ENCODE measurements around the gene HRH4. TPM values are rescaled to one million over a fixed set of nuclear protein-coding genes. Genes with fewer than 3 reads are reported as not detected.

HRH4 gene

GRCh38 chr18:24515721-24516120, 55.3 kb downstream of the HRH4 start:
- Histone ChIP-seq H2BK120ac (ENCODE audit: low read depth, low read length) (no peak overlapping the region), H3K4me2 (ENCODE audit: low read length) (no peak overlapping the region), H4K5ac (ENCODE audit: low read length) (no peak overlapping the region), H3K79me1 (ENCODE audit: low read length) (no peaks in the 10 kb centered on the region), H4K8ac (ENCODE audit: low read depth, low read length) (no peak overlapping the region), H3K4ac (ENCODE audit: low read depth, low read length) (no peak overlapping the region), H2AK5ac (ENCODE audit: low read length) (no peak overlapping the region), H3K79me2 (ENCODE audit: control insufficient read depth, insufficient read depth, low read length) (no peaks in the 10 kb centered on the region), H3K4me3 (ENCODE audit: low read length) (no peak overlapping the region), H2BK15ac (replicated peaks; ENCODE audit: low read depth) (no peak overlapping the region), H3K4me1 (ENCODE audit: control insufficient read depth, low read depth, low read length) (no peaks in the 10 kb centered on the region), H3K27me3 (ENCODE audit: insufficient read depth, low read length, poor library complexity) (no peaks in the 10 kb centered on the region), H3K27ac (ENCODE audit: low read depth, low read length) (no peak overlapping the region), H3K23ac (ENCODE audit: low read length) (no peak overlapping the region), H3K56ac (ENCODE audit: low read length) (no peak overlapping the region), H3K36me3 (ENCODE audit: control insufficient read depth, insufficient read depth, low read length) (no peaks in the 10 kb centered on the region), H3K18ac (ENCODE audit: low read length) (no peak overlapping the region), H3K9ac (ENCODE audit: low read length) (no peak overlapping the region), H2BK5ac (ENCODE audit: low read length) (no peak overlapping the region)
- no peak for DNase-seq
- WGBS (ENCODE audit: extremely low coverage, insufficient coverage, low lambda C conversion rate): no CpG with 5 or more reads among the region's 2 CpGs

- H3K79me1 ChIP-seq (ENCODE audit: low read length): no peaks in the 10 kb centered on the region
- H2BK120ac ChIP-seq (ENCODE audit: low read depth, low read length): no peak overlapping the region
- no peaks in the 10 kb centered on the region for H3K27me3 ChIP-seq (ENCODE audit: insufficient read depth, low read length, poor library complexity)
- H2BK5ac ChIP-seq (ENCODE audit: low read length): no peak overlapping the region
- no peaks in the 10 kb centered on the region for H3K36me3 ChIP-seq (ENCODE audit: control insufficient read depth, insufficient read depth, low read length)
- H3K4me1 ChIP-seq (ENCODE audit: control insufficient read depth, low read depth, low read length): no peaks in the 10 kb centered on the region
- no peak overlapping the region for H3K18ac ChIP-seq (ENCODE audit: low read length)
- H2BK15ac ChIP-seq (replicated peaks; ENCODE audit: low read depth): no peak overlapping the region
- no peak overlapping the region for H3K4ac ChIP-seq (ENCODE audit: low read depth, low read length)
- no peak overlapping the region for H4K8ac ChIP-seq (ENCODE audit: low read depth, low read length)
- H3K79me2 ChIP-seq (ENCODE audit: control insufficient read depth, insufficient read depth, low read length): no peaks in the 10 kb centered on the region
- H3K56ac ChIP-seq (ENCODE audit: low read length): no peak overlapping the region
- H3K23ac ChIP-seq (ENCODE audit: low read length): no peak overlapping the region
- no peak for DNase-seq
- no peak overlapping the region for H3K9ac ChIP-seq (ENCODE audit: low read length)
- H4K5ac ChIP-seq (ENCODE audit: low read length): no peak overlapping the region
- WGBS (ENCODE audit: extremely low coverage, insufficient coverage, low lambda C conversion rate): no CpG with 5 or more reads among the region's 3 CpGs
- no peak overlapping the region for H3K4me2 ChIP-seq (ENCODE audit: low read length)
- no peak overlapping the region for H2AK5ac ChIP-seq (ENCODE audit: low read length)
- H3K27ac ChIP-seq (ENCODE audit: low read depth, low read length): no peak overlapping the region
- H3K4me3 ChIP-seq (ENCODE audit: low read length): no peak overlapping the region
Observed at GRCh38 chr18:24516261-24516660, 55.8 kb downstream of the HRH4 start.

- no peak overlapping the region for H3K9ac ChIP-seq (ENCODE audit: low read length)
- H4K8ac ChIP-seq (ENCODE audit: low read depth, low read length): no peak overlapping the region
- H3K18ac ChIP-seq (ENCODE audit: low read length): no peak overlapping the region
- no peaks in the 10 kb centered on the region for H3K36me3 ChIP-seq (ENCODE audit: control insufficient read depth, insufficient read depth, low read length)
- no peak overlapping the region for H3K56ac ChIP-seq (ENCODE audit: low read length)
- no peak overlapping the region for H2AK5ac ChIP-seq (ENCODE audit: low read length)
- H3K27ac ChIP-seq (ENCODE audit: low read depth, low read length): no peak overlapping the region
- H3K79me1 ChIP-seq (ENCODE audit: low read length): no peaks in the 10 kb centered on the region
- H2BK5ac ChIP-seq (ENCODE audit: low read length): no peak overlapping the region
- H3K79me2 ChIP-seq (ENCODE audit: control insufficient read depth, insufficient read depth, low read length): no peaks in the 10 kb centered on the region
- no peak overlapping the region for H2BK15ac ChIP-seq (replicated peaks; ENCODE audit: low read depth)
- no peak for DNase-seq
- H3K4ac ChIP-seq (ENCODE audit: low read depth, low read length): no peak overlapping the region
- H4K5ac ChIP-seq (ENCODE audit: low read length): no peak overlapping the region
- no peaks in the 10 kb centered on the region for H3K4me1 ChIP-seq (ENCODE audit: control insufficient read depth, low read depth, low read length)
- H3K4me2 ChIP-seq (ENCODE audit: low read length): no peak overlapping the region
- no CpG with 5 or more reads among the region's 8 CpGs for WGBS (ENCODE audit: extremely low coverage, insufficient coverage, low lambda C conversion rate)
- no peak overlapping the region for H3K23ac ChIP-seq (ENCODE audit: low read length)
- no peak overlapping the region for H3K4me3 ChIP-seq (ENCODE audit: low read length)
- no peak overlapping the region for H2BK120ac ChIP-seq (ENCODE audit: low read depth, low read length)
- no peaks in the 10 kb centered on the region for H3K27me3 ChIP-seq (ENCODE audit: insufficient read depth, low read length, poor library complexity)
Observed at GRCh38 chr18:24517554-24517953, 57.1 kb downstream of the HRH4 start.

GRCh38 chr18:24518596-24518995, 58.2 kb downstream of the HRH4 start:
- WGBS (ENCODE audit: extremely low coverage, insufficient coverage, low lambda C conversion rate): no CpG with 5 or more reads among the region's 14 CpGs
- no peaks in the 10 kb centered on the region for H3K79me2 ChIP-seq (ENCODE audit: control insufficient read depth, insufficient read depth, low read length)

More at GRCh38 chr18:24518596-24518995, 58.2 kb downstream of the HRH4 start:
- Histone ChIP-seq H3K27me3 (ENCODE audit: insufficient read depth, low read length, poor library complexity) (no peaks in the 10 kb centered on the region), H3K27ac (ENCODE audit: low read depth, low read length) (no peak overlapping the region), H2BK5ac (ENCODE audit: low read length) (no peak overlapping the region), H3K36me3 (ENCODE audit: control insufficient read depth, insufficient read depth, low read length) (no peaks in the 10 kb centered on the region), H3K9ac (ENCODE audit: low read length) (no peak overlapping the region), H3K56ac (ENCODE audit: low read length) (no peak overlapping the region), H2BK15ac (replicated peaks; ENCODE audit: low read depth) (no peak overlapping the region), H3K18ac (ENCODE audit: low read length) (no peak overlapping the region), H3K4ac (ENCODE audit: low read depth, low read length) (no peak overlapping the region), H2AK5ac (ENCODE audit: low read length) (no peak overlapping the region), H3K4me2 (ENCODE audit: low read length) (no peak overlapping the region), H4K5ac (ENCODE audit: low read length) (no peak overlapping the region), H2BK120ac (ENCODE audit: low read depth, low read length) (no peak overlapping the region), H3K23ac (ENCODE audit: low read length) (no peak overlapping the region), H3K4me1 (ENCODE audit: control insufficient read depth, low read depth, low read length) (no peaks in the 10 kb centered on the region), H3K79me1 (ENCODE audit: low read length) (no peaks in the 10 kb centered on the region), H3K4me3 (ENCODE audit: low read length) (no peak overlapping the region), H4K8ac (ENCODE audit: low read depth, low read length) (no peak overlapping the region)
- no peak for DNase-seq

Small RNA genes lying within 50 kb of the gene (small RNA-seq; reads per million reads assigned to genes)
- gene RF00019 (ENCODE audit: insufficient read depth): not detected

Data from mesendoderm (in vitro differentiated cells).